Kidney (tissue), 14 donors: Measurements from ENCODE around the gene WWC2. TPM values are rescaled to one million over a fixed set of nuclear protein-coding genes. Genes with fewer than 3 reads are reported as not detected.

Experiments used
- DNase-seq, 5 donors: peaks; one replicate each; pipeline ENCODE4 v3.0.0-alpha.2; 2013 to 2020
- FAIRE-seq: peaks from 2 replicates; lab custom pipeline; 2012; peaks lifted over from hg19 to GRCh38; lab: Jason Lieb, UNC
- H3K27ac ChIP-seq, 2 donors: one replicate each; pipeline ENCODE4 v1.7.0; 2013; ENCODE audit warnings: low read depth in 2 of 2, low read length in 2 of 2, inconsistent platforms in 1 of 2
- H3K27me3 ChIP-seq: one replicate; pipeline ENCODE4 v1.7.1; 2013; ENCODE audit warnings: low read length, inconsistent platforms; ENCODE audit not compliant: control insufficient read depth, insufficient read depth
- H3K36me3 ChIP-seq, 3 donors: one replicate each; pipeline versions ENCODE4 v1.7.0 to v1.7.1; 2013; ENCODE audit warnings: low read length in 3 of 3, control low read depth in 1 of 3, inconsistent platforms in 1 of 3; ENCODE audit not compliant: insufficient read depth in 3 of 3, control insufficient read depth in 2 of 3
- H3K4me1 ChIP-seq, 3 donors: one replicate each; pipeline versions ENCODE4 v1.7.0 to v1.7.1; 2013; ENCODE audit warnings: low read length in 3 of 3, inconsistent platforms in 1 of 3, low read depth in 1 of 3; ENCODE audit not compliant: control insufficient read depth in 2 of 3, insufficient read depth in 2 of 3
- H3K4me3 ChIP-seq, 3 donors: one replicate each; pipeline versions ENCODE4 v1.7.0 to v1.8.1; 2013; ENCODE audit warnings: low read length in 3 of 3, control low read depth in 1 of 3, inconsistent platforms in 1 of 3
- H3K9ac ChIP-seq, 3 donors: one replicate each; pipeline versions ENCODE4 v1.7.0 to v1.7.1; 2013; ENCODE audit warnings: low read length in 3 of 3, control low read depth in 1 of 3, inconsistent platforms in 1 of 3
- H3K9me3 ChIP-seq, 3 donors: one replicate each; pipeline versions ENCODE4 v1.7.0 to v1.7.1; 2013; ENCODE audit warnings: low read length in 3 of 3, control low read depth in 1 of 3, inconsistent platforms in 1 of 3; ENCODE audit not compliant: control insufficient read depth in 2 of 3, insufficient read depth in 1 of 3
- intact Hi-C: fragments of 100-400 bp; cut with DNase I; formaldehyde crosslinking; loops from one replicate; pipeline ENCODE4 v1.11.1; 2022
- polyA plus RNA-seq: library from polyadenylated mRNA; stranded (reverse); fragments of 350-450 nt; fragmentation: Illumina TruSeq; extraction: RNeasy Lipid Tissue Mini Kit (QIAGEN cat#74804); gene quantifications from one replicate; pipeline ENCODE4 v1.2.3, GENCODE V29; 2014; ENCODE audit warnings: low read depth, low replicate concordance; ENCODE audit not compliant: insufficient read depth
- total RNA-seq: library from RNA; stranded (reverse); fragmentation: NEBNext Ultra II Directional; extraction: Animal tissue kit (Norgen Biotek cat#: 25700); gene quantifications from one replicate; pipeline ENCODE4 v1.2.1, GENCODE V29; 2021
- TF ChIP-seq, protein P1 (sequence below): IDR thresholded peaks from 3 replicates; pipeline ENCODE4 v1.5.1; 2012; ENCODE audit warnings: mild to moderate bottlenecking, moderate library complexity, borderline replicate concordance; ENCODE audit not compliant: insufficient read depth; ENCODE audit errors: extremely low read depth
- donor health status: control.
- donor health status: control.
- donor health status: control.
- donor health status: control.
- donor health status: control.
- donor health status: DM: yes; HTN: yes; CAD: no.
- donor health status: Normal renal cell carcinoma (clear cell type).

WWC2 gene
- total and polyA plus RNA-seq, 2 donors from 2014 or later: 10.1 to 59.6 TPM

DNA sequence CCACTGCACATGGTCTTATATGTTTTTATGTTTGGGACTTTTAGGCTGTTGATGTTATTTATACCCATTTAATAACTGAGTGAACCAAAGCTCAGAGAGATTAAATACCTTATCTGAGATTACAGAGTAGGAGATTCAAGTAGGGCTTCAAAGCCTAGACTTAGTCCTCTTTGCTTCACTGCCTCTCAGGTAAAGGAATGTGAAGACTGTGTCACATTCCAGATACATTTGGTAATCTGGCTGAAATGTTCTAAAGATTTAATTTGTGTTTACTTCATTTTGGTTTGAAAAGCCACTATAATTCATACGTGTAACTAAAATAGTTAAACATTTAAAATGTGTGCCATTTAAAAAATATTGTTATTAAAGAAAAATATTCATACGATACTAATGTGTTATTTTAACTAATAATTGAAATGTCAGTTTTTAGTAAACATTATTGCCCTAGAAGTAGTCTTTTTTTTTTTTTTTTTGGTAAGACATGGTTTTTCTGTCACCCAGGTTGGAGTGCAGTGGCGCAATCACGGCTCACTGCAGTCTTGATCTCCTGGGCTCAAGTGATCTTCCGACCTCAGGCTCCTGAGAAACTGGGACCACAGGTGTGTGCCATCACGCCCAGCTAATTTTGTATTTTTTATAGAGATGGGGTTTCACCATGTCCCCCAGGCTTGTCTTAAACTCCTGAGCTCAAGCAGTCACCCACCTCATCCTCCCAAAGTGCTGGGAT is 54.3 kb downstream of the WWC2 start:
- Histone ChIP-seq H3K9me3 (no peaks in the 10 kb centered on the region), H3K36me3 (no peaks in the 10 kb centered on the region), H3K27ac (no peak overlapping the region), H3K4me1 (peaks cover 0 to 20% (median 7%) of the 10 kb centered on the region in 3 donors), H3K4me3 (no peak overlapping the region), H3K27me3 (no peaks in the 10 kb centered on the region), H3K9ac (no peak overlapping the region)
- FAIRE-seq (no peak), DNase-seq (peak in 2 of 5 donors; percentile 45 to 50)
- intact Hi-C loops: no loop called here
- TF ChIP-seq, protein P1, sequence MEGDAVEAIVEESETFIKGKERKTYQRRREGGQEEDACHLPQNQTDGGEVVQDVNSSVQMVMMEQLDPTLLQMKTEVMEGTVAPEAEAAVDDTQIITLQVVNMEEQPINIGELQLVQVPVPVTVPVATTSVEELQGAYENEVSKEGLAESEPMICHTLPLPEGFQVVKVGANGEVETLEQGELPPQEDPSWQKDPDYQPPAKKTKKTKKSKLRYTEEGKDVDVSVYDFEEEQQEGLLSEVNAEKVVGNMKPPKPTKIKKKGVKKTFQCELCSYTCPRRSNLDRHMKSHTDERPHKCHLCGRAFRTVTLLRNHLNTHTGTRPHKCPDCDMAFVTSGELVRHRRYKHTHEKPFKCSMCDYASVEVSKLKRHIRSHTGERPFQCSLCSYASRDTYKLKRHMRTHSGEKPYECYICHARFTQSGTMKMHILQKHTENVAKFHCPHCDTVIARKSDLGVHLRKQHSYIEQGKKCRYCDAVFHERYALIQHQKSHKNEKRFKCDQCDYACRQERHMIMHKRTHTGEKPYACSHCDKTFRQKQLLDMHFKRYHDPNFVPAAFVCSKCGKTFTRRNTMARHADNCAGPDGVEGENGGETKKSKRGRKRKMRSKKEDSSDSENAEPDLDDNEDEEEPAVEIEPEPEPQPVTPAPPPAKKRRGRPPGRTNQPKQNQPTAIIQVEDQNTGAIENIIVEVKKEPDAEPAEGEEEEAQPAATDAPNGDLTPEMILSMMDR: no peak

DNA sequence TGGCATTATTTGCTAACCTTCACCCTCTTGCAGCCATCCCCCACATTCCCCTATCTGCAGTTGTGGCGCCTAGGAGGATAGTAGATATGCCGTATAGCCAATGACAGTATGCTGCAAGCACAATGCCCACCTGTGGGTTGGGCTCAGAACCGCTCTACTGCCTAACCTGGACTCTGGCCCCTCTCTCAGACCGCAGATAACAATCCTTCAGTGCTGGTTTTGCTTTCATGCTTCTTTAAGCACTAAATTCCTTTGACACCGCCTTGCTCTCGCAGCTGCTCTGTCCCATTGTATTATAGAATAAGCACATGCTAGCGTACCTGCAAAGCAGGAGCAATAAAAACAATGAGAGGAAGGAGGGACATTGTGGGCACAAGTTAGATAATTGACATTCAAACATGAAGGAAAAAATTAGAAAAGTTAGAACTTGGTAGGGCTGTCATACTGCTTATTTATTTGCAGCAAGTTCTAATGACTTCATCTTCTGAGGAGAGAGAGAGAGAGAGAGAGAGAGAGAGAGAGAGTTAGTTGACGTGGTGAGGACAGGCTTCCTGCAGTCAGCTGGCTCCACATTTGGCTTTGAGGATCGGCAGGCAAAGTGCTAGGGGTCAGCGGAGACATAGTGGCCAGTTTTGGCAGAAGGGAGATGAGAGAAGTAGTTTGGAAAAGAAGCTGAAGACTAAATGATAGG is 55.8 kb downstream of the WWC2 start:
- H3K9ac ChIP-seq: peak overlapping the region in 1 of 3 donors; percentile 7
- no peaks in the 10 kb centered on the region for H3K36me3 ChIP-seq
- no peaks in the 10 kb centered on the region for H3K9me3 ChIP-seq
- H3K27me3 ChIP-seq: no peaks in the 10 kb centered on the region
- H3K4me1 ChIP-seq: peaks cover 0 to 15% (median 7%) of the 10 kb centered on the region in 3 donors
- intact Hi-C loops: no loop called here
- H3K27ac ChIP-seq: peak overlapping the region in 1 of 2 donors; percentile 8
- FAIRE-seq (no peak), DNase-seq (peak in 2 of 5 donors; percentile 49 to 52)
- TF ChIP-seq, protein P1: peak; percentile 4
- H3K4me3 ChIP-seq: peak overlapping the region in 1 of 3 donors; percentile 37

DNA sequence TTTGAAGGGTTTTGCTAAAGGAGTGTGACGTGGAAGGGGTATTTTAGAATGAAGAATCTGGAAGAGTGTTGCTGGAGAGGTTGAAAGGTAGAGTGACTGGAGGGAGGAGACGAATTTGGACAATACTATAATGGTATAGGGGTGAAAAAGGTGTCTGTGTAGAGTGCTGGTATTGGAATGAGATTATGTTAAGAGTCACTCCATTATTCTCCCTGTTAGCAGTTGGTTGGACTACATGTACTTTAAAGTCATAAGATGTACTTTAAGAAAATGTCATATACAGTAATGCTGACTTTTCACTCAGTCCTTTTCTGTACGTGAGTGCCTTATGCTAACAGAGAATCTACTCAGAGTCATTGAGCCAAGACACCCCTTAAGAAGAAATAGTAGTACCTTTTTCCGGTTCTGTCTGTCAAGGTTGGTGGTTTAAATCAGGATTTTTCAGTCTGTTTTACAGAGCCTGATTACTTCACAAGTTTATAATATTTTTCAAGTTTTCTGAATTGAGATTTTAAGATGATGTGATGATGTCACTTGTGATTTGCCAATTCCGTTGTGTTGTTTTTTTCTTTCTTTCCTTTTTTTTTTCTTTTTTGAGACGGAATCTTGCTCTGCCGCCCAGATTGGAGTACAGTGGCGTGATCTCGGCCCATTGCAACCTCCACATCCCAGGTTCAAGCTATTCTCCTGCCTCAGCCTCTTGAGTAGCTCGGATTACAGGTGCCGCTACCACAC is 56.6 kb downstream of the WWC2 start:
- Histone ChIP-seq H3K27me3 (no peaks in the 10 kb centered on the region), H3K36me3 (no peaks in the 10 kb centered on the region), H3K4me3 (no peak overlapping the region), H3K9ac (no peak overlapping the region), H3K9me3 (no peaks in the 10 kb centered on the region), H3K27ac (peak overlapping the region in 1 of 2 donors; percentile 8), H3K4me1 (peaks cover 0 to 15% (median 7%) of the 10 kb centered on the region in 3 donors)
- FAIRE-seq (no peak), DNase-seq (no peak)
- intact Hi-C loops: no loop called here
- TF ChIP-seq, protein P1: no peak
